HG03108 (cell line): ENCODE measurements around the gene TAS2R60.
"Not testable (repeated sequence)": the region's sequence is repeated elsewhere in the genome, so short reads cannot be mapped to it uniquely, and the experiment has no call there.

Experiments
- ATAC-seq: cut with Tn5 transposase; IDR thresholded peaks from one replicate; pipeline ENCODE4 v1.9.1; 2021; ENCODE audit warnings: moderate library complexity; ENCODE audit not compliant: unreplicated experiment

Gene TAS2R60

DNA sequence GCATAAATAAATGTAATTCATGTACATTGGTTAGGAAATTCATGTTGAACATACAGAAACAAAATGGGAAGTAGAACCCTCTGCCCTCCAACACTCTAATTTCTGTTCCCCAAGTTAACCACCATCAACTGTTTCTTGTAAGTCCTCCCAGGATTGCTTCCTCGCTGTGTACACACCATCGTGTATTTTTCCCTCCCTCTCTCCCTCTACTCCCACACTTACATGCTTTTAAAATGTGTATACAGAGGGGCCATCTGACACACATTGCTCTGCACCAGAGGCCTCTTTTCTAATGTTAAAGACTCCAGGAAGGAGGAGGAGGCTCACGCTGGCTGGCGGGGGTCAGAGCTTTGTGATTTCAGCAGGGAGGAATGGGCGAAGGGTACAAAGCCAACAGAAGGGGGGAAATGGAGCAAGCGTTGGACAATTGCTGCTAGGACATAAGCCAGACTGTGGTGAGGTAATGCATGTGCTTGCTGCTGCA, 32.7 kb upstream of the TAS2R60 start:
- no peak for ATAC-seq

DNA sequence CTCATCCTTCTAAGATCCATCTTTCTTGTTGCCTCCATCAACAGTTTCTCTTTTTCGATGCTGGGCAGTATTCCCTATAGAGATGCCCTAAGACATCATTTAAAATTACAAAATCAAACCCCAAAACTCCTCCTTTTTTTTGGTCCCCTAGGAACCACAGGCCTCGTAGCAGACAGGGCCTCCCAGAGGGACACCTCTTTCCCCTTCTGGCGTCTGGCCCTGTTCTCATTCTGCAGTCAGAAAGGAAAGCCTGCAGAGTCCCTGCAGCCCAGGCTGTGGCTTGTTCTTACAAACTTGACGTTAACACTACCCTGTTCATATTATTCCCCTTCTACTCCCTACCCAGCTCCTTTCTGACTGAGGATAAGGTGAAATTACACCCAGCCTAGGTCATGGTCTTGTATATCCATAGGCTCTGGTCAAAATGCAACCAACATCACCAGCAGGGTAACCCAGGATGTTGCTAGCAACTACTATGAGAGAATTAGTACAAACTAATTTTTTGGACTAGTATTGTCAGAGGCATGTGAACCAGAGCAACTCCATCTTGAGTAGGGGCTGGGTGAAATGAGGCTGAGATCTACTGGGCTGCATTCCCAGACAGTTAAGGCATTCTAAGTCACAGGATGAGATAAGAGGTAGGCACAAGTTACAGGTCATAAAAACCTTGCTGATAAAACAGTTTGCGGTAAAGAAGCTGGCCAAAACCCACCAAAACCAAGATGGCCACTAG, 31.1 kb upstream of the TAS2R60 start:
- no peak for ATAC-seq

DNA sequence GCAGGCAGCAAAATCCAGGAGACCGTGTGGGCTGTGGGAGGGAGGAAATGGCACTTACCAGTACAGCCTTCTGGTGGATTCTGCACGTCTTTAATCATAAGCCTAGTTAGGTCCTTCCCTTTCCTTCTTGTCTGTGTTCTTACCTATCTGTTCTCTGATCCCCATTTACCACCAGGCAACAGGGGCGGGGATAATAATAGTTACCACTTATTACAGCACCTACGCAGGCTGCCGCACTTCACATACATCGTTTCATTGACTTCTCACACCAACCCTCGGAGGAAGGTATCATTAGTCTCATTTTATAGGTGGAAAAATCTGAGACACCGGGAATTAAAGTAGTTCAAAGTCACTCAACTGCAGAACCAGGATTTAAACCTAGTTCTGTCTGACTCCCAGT, 30.1 kb upstream of the TAS2R60 start:
- ATAC-seq = no peak

DNA sequence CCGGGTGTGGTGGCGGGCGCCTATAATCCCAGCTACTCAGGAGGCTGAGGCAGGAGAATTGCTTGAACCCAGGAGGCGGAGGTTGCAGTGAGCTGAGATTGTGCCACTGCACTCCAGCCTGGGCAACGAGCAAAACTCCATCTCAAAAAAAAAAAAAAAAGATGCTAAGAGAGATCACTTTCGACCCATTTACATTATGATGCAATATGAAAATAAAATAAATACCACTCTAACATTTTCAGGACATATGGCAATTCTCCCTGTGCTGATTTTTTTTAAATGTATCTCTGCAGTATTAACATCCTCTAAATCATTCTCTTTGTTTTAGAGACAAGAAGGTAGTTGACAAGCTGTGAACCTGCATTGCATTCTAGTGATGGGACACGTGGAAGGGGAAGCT, 28.0 kb upstream of the TAS2R60 start:
- ATAC-seq = not testable (repeated sequence)

DNA sequence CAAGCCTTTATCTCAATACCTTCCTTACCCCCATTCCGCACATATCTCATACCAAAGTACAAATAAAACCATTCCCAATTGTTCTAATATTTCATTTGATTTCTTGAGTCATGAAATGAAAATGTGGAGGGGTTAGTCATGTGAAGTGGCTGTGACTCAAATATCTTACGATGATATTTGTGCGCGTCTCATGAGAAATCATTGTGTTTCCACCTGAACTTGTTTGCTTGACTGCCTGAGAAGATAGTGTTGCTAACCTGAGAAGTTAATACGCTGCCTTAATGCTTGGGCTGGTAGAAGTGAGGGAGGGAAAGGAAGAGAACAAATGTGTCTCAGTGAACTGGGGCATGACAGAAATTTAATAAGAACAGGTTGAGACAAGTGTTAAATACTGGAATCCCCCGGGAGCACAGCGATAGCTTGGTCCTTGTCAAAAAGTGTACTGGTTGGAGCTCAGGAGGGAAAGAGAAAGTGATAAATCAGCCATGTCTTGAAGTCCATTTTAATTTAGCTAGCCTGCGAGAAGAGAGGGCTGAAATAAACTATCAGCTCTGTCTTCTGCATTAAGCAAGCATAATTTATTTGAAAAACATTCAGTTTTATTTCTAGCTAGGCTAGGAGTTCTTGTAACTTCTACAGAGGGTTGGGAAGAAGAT, 27.4 kb upstream of the TAS2R60 start:
- ATAC-seq = no peak

DNA sequence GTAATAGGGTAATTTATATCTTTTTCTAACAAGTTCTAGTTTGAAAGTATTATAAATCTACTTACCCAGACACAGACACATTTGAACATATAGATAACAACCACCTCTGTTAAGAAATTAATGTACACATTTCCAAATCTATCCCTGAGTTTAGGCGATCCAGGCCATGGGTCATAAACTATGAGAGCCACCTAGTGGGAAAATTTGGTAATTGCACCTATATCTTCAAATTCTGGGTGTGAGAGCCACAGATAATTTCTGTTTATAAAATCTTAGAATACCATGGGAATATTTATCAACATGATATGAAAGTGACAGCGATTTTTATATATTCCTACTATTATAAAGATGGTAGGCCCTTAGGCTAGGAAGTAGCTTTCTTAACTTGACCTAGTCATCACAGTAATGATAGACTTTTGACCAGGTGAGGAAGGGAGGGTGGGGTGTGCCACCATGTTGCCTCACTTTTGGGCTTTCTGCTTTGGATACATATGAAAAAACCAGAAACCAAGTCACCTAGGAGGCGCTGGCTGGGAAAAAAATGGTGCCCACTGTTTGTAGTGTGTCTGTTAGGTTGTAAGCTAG, 26.6 kb upstream of the TAS2R60 start:
- ATAC-seq = no peak

DNA sequence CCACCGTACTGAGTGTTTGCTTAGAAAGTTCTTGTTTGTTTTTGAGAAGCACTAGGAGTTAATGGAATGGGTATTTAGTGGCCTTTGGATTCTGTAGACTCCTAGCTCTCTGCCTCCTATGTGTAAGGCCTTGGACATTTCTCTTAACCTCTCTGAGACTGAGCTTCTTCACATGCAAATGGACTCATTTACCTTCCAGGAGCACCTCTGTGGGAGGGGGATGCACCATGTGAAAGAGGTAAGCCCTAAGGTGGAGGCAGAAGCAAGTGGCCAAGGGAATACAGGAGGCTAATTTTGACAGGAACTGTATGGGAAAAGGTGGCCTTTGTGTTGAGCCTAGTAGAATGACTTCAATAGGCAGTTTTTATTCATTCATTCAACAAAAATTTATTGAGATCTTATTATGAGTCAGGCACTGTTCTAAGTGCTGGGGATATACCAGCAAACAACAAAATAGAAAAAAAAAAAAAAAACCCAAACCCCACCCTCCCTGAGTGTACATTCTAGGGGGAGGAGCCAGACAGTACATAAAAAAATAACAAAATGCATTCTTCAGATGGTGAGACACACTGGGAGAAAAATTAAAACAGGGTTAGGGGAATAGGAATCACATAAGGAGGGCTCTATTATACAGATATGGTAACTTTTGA, 25.4 kb upstream of the TAS2R60 start:
- ATAC-seq = no peak

DNA sequence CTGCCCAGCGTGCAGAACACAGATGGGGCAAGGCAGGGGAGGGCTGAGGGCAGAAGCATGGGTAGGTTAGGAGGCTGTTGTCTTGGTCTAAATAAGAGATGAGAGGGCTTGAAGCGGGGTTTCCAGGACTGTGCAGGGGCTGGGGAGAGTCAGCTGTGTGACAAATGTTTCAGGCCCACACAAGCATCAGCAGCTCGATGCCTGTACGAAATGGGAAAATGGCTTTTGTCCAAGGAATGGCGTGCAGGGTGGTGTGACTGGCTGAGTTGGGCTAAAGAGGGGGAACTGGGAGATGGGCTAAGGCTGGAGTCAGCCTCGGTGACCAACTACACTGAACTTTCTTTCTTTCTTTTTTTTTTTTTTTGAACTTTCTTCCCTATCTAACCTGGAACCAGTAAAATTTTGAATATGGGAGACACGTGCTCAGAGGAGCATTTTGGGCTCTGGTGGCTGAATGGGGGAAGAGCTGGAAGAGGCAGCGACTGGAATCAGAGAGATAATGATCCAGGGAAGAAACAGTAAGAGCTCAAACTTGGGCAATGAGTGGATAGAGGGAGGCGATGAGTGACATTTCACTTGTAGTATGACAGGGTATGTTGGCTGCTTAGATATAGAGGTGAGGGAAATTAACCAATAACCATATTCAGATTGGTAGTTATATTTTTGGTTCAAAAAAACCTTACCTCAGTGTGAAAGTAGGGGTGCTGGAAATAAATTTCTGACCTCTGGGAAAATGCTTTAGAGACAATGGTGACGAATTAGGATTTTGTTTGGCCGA, 24.4 kb upstream of the TAS2R60 start:
- ATAC-seq = no peak

DNA sequence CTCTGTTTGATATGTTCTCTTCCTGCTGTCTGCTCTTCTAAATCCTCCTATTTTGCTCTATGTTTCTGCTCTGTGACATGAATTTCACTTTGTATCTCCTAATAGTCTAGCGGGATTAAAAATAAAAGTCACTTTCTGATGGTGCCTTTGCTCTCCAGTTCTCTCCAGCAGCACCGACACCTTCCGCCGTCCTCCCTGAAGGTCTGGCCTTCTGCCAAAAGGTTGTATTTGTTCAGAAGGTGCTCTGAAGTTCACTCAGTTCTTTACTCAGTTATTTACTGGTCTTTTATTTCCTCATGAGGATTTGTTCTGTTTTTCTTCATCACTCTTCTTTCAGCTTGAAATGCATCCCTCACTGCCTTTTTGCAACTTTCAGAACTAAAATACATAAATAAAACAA, 23.4 kb upstream of the TAS2R60 start:
- no peak for ATAC-seq

DNA sequence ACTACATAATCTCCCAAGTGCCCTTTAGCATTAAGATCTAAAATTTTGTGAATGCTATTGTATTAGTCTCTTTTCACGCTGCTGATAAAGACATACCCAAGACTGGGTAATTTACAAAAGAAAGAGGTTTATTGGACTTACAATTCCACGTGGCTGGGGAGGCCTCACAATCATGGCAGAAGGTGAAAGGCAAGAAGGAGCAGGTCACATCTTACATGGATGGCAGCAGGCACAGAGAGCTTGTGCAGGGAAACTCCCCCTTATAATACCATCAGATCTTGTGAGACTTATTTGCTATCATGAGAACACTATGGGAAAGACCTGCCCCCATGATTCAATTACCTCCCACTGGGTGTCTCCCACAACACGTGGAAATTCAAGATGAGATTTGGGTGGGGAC, 22.6 kb upstream of the TAS2R60 start:
- ATAC-seq = not testable (repeated sequence)

DNA sequence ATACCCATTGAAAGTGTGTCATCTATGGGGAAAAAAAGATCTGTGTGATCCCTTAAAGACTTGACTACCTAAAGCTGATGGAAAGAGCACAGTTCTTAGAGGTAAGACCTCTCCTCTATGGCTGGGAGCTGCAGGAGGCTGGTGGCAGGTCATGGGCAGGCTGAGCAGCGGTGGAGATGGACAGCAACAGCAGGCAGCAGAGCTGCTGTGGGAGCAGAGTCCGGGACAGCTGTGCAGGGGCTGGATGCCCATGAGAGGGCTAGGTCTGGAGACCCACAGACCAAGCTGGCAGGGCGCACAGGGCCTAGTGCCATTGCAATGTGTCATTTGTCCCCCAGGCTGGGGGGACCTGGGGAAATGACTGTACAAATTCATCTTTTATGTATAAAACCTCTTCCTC, 21.2 kb upstream of the TAS2R60 start:
- ATAC-seq = no peak

DNA sequence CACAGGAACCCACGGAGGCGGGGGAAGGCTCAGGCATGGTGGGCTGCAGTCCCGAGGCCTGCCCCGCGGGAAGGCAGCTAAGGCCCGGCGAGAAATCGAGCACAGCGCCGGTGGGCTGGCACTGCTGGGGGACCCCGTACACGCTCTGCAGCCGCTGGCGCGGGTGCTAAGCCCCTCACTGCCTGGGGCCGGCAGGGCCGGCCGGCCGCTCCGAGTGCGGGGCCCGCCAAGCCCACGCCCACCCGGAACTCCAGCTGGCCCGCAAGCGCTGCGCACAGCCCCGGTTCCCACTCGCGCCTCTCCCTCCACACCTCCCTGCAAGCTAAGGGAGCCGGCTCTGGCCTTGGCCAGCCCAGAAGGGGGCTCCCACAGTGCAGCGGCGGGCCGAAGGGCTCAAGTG, 18.8 kb upstream of the TAS2R60 start:
- ATAC-seq = not testable (repeated sequence)

DNA sequence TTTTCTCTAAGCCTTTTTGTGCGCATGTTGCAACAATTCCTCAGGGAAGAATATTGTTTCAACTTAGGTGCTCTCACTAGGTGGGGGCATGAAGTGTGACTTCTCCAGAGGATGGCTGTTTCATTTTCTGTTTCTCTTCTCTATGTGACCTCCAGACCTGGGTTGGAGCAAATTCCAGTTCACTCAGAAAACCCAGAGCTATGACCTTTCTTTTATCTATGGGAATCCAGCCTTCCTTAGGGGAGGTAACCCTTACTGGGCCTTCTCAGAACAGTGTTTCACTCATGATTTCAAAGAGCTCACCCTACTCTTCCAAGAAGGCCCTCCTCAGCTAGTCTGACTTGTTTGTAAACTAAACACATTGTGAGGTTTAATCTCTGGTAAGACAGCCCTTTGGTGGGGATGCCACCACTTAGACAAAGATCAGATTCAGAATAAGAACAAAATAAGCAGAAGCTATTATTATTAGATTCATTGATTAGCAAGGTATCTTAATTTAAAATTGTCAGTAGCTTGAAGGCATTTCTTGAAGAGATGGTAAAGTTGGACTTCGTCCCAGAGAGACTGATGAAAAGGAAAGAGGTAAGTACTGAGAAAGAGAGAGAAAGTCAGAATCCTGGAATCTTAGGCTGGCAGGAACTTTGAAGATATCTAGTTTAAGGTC, 16.6 kb upstream of the TAS2R60 start:
- no peak for ATAC-seq

DNA sequence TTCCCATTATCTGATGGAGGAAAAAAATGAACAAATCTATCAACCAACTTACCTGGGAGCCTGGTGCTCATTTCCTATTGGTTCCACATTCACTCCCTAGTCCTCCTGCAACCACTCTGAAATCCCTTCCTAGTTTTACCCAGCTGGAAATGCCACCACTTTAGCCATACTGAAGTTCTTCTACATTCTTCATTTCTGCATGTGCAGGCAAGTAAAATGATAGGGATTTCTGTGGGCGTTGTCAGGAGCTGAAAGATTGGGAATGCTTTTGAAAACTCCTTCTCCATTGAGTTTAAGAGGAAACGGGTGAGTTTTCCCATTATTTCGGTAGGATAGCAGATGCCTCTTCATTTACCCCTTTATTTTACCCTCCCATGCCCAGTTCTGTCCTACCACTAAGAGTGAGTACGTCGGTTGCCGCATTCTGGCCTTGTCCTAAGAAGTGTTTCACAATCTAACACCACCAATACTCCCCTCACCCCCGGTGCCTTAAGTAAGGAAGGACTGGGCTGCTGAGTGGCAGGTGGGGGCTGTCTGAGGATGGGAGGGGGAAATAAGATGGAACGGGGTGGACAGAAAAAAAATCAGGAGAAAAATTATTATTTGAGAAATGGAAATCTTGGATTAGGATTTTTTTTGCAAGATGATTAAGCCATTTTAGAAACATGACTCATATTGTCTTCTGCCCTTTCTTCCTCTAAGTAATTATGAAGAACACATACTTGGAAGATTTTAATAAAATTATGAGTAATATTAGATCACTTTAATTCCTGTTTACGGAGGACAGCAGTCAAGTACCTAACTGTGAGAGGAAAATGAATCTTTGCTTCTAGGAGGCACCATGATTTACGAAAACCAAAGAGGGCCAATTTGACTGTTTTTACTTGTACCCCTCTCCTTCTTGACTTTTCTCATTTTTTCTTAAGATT, 13.2 kb upstream of the TAS2R60 start:
- ATAC-seq = no peak

DNA sequence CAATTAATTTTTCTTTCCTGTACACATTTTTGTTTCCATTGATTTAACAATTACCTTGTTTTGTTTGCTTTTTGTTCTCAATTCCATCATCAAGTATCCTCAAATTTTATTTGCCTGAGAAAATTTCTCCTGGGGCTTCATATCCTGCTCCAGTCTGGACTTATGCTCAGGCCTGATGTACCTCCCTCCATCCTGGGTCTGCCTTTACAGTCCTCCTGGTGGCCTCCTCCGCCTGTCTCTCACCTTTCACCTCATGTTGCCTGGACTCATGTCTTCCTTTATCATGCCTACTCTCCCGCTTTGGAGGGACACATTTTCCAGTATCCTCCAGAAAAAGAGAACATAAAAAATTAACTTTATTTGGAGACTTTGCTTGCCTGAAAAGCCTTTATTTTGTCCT, 12.1 kb upstream of the TAS2R60 start:
- ATAC-seq = no peak

DNA sequence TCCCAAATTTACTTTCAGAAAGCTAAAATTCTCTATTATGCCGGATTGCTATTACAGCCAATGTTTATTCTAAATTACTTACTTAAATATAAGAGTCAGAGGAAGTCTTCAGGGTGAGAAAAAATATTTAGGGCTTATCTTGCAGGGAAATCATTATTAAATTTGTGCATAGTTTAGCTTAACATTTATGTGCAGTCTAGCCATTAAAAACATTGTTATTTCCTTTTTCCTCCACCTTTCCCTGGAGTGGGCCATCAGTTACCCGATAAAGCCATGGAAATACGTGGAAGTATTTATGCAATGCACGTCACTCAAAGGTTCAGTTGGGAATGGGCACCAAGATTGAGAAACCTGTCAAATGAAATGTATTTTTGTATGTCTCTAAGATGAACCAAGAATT, 9.5 kb upstream of the TAS2R60 start:
- ATAC-seq = no peak

DNA sequence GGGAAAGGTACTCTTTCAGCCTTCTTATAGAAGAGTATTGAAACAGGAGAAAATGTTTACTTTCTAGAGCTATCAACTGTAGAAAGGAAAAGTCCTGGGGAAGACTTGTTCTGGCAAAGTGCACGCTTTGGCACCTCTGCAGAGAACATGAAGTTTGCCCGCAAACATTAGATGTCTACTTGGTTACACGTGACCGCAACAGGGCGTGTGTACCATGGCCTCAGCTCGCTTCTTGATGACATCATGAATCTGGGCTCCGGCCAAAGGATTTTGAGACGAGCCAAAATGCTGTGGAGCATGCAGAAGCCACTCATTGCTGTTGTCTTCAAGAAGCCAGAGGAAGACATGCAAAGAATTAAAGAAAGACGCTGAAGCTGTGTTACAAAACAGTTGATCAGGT, 8.6 kb upstream of the TAS2R60 start:
- ATAC-seq = no peak

DNA sequence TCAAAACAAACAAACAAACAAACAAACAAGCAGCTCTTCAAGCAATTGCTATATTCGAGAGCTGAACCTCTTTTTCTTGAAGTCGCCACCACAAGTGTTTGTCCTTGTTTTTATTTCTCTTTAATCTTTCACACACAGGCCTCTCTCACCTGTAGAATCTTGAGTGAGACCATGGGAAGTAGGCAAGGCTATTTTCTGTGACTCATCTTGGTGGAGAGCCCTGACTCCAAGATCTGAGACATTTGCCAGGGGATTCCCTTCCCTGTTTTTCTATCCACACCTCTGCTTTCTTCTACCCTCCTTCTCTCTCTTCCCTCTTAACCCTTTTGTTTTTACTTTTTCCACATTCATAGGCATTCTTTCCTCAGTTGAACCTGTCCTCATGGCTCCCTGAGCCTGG, 8.0 kb upstream of the TAS2R60 start:
- no peak for ATAC-seq

DNA sequence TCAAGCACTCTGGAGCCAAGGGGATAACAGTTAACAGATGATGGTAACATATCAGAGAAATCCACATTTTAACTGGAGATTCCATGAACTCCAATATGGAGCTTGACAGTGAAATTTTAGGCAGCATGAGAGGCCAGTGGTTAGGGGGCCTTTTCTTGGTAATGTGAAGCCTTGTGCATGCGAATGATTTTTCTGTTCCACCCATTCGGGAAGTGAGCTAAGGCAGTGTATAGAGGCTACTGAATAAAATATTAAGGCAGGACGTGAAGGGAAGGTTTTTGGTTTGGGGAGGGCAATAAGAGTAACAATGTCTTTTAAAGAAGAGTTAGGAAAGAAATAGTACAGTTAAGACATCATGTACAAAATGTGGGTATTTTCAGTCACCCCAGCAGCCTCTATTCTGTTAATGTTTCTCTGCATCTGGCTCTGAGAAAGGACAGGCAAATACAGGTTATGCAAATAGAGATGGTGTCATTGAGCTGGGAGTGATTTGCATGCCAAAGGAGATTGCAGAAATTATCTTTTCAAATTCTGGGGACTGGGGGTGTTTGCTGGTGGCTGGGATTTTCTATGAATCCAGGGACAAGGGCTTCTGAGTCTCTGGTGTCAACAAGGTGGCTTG, 6.8 kb upstream of the TAS2R60 start:
- peak; percentile 72 for ATAC-seq
